ENCODE results near the gene VPS26C. TPM values are rescaled to one million over a fixed set of nuclear protein-coding genes. Genes with fewer than 3 reads are reported as not detected.
A peak's percentile ranks its signal among the peaks of the same experiment; 100 is the strongest.

The VPS26C gene
- total RNA-seq, 2 experiments from 2014 or later, result 31.8 to 36.0 TPM

DNA sequence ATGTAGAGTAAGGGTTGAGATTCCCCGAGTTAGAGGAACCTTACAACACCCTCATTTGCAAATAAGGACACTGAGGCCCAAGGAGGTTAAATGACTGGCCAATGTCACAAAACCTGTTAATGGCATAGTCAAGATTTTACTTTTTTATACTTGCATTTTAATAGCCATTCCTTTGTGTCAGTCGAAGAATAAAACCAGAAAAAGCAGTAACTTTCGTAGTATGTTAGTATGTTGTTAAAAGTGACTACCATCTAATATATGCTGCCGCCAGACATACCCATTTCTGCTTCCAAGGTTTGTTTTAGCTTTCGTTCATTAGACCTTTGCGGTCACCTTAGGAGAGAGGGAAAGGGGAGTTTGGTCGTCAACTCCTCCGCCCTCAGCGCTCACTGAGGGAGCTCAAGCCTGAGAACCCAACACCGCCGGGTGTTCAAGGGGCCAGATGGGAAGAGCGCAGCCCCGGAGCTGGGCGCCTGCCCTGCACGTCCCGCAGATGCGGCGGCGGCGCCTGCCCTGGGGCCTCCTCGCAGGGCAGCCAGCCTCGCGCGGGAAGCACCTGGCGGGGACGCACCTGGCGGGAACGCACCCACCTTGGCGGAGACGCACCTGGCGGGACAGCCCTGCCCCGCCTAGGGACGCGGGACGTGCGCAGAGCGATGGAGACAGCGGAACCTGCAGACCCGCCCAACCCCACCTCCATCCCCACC is 466 bp downstream of the VPS26C start:
- H3K27me3 Mint-ChIP-seq, result no peaks in the 10 kb centered on the region
- ATAC-seq (ENCODE audit: poor library complexity) (peak; percentile 35), DNase-seq (peak in 1 of 14 experiments; percentile 70)
- Histone ChIP-seq H3K4me3 (ENCODE audit: low read length) (peak overlapping the region; percentile 90), H3K36me3 (ENCODE audit: insufficient read depth, low read length) (peaks cover 4% of the 10 kb centered on the region), H3K27me3 (ENCODE audit: control insufficient read depth in 1 of 2, insufficient read depth in 2 of 2, low read length in 2 of 2) (no peaks in the 10 kb centered on the region), H3K9me3 (ENCODE audit: control insufficient read depth in 1 of 2, insufficient read depth in 1 of 2, low read length in 2 of 2) (no peaks in the 10 kb centered on the region), H3K4me1 (ENCODE audit: insufficient read depth, low read length) (peaks cover 19% of the 10 kb centered on the region), H3K27ac (ENCODE audit: low read depth in 1 of 2, low read length in 2 of 2) (peak overlapping the region; percentile 96 to 98)
- CTCF ChIA-PET, result interaction anchor here (1.2 to 1.7 kb wide), 2 partner anchors 8 to 20 kb away, joined by 3 to 7 read pairs; no protein-coding TSS in a partner anchor
- TF ChIP-seq, protein P1, sequence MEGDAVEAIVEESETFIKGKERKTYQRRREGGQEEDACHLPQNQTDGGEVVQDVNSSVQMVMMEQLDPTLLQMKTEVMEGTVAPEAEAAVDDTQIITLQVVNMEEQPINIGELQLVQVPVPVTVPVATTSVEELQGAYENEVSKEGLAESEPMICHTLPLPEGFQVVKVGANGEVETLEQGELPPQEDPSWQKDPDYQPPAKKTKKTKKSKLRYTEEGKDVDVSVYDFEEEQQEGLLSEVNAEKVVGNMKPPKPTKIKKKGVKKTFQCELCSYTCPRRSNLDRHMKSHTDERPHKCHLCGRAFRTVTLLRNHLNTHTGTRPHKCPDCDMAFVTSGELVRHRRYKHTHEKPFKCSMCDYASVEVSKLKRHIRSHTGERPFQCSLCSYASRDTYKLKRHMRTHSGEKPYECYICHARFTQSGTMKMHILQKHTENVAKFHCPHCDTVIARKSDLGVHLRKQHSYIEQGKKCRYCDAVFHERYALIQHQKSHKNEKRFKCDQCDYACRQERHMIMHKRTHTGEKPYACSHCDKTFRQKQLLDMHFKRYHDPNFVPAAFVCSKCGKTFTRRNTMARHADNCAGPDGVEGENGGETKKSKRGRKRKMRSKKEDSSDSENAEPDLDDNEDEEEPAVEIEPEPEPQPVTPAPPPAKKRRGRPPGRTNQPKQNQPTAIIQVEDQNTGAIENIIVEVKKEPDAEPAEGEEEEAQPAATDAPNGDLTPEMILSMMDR (IDR thresholded peaks at IDR 0.05), result no peak
- H3K4me3 Mint-ChIP-seq, result peak overlapping the region; percentile 93
- no peaks in the 10 kb centered on the region for H3K9me3 Mint-ChIP-seq
- H3K27ac Mint-ChIP-seq, result peak overlapping the region; percentile 97
- intact Hi-C loops (cut with DNase I, micrococcal nuclease), result loop anchor here (1.0 to 10.0 kb wide), 8 partner anchors 8 to 302 kb away; partner anchors contain the start of genes DYRK1A (in 2 of the 2) and HLCS (in 1 of the 2)
- H3K4me1 Mint-ChIP-seq (ENCODE audit: low read depth), result peaks cover 61% of the 10 kb centered on the region
- POLR2A ChIA-PET, result interaction anchor here (0.5 to 3.8 kb wide), 18 partner anchors 10 to 1917 kb away, joined by 3 to 82 read pairs (median 7); partner anchors contain the start of genes DYRK1A, PSMG1 and SETD4
- peaks cover 6% of the 10 kb centered on the region for H3K36me3 Mint-ChIP-seq (ENCODE audit: low read depth)

DNA sequence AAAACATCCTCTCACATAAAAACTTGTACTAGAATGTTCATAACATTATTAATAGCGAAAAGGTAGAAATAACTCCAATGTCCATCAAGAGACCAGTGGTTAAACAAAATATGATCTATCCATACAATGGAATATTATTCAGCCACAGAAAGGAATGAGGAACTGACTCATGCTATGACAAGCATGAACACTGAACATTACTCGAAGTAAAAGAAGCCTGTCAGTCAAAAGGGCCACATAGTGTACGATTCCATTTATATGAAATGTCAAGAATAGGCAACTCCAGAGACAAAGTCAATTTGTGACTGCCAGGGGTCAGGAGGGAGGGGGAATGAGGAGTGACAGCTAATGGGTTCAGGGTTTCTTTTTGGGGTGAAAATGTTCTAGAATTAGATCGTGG is 2.3 kb downstream of the VPS26C start:
- peaks cover 4% of the 10 kb centered on the region for H3K36me3 ChIP-seq (ENCODE audit: insufficient read depth, low read length)
- peak overlapping the region; percentile 59 for H3K4me3 Mint-ChIP-seq
- no peaks in the 10 kb centered on the region for H3K27me3 ChIP-seq (ENCODE audit: control insufficient read depth in 1 of 2, insufficient read depth in 2 of 2, low read length in 2 of 2)
- H3K36me3 Mint-ChIP-seq (ENCODE audit: low read depth), result peaks cover 12% of the 10 kb centered on the region
- no peak overlapping the region for H3K4me3 ChIP-seq (ENCODE audit: low read length)
- peaks cover 59% of the 10 kb centered on the region for H3K4me1 Mint-ChIP-seq (ENCODE audit: low read depth)
- no peak for ATAC-seq (ENCODE audit: poor library complexity)
- intact Hi-C loops (cut with DNase I, micrococcal nuclease), result loop anchor here in 1 of 2 experiments (5.0 to 10.0 kb wide), 2 partner anchors 300 to 302 kb away; partner anchors contain the start of gene HLCS
- no peak overlapping the region for H3K27ac ChIP-seq (ENCODE audit: low read depth in 1 of 2, low read length in 2 of 2)
- H3K9me3 Mint-ChIP-seq, result no peaks in the 10 kb centered on the region
- ChIA-PET CTCF (no interaction called here), POLR2A (interaction anchor here (1.3 to 3.8 kb wide), 4 partner anchors 35 to 101 kb away, joined by 3 to 82 read pairs (median 4); partner anchors contain the start of gene DYRK1A)
- H3K4me1 ChIP-seq (ENCODE audit: insufficient read depth, low read length), result peaks cover 19% of the 10 kb centered on the region
- no peaks in the 10 kb centered on the region for H3K9me3 ChIP-seq (ENCODE audit: control insufficient read depth in 1 of 2, insufficient read depth in 1 of 2, low read length in 2 of 2)
- peak overlapping the region; percentile 41 for H3K27ac Mint-ChIP-seq
- DNase-seq, result no peak
- TF ChIP-seq, protein P1 (IDR thresholded peaks at IDR 0.05), result no peak
- H3K27me3 Mint-ChIP-seq, result no peaks in the 10 kb centered on the region

DNA sequence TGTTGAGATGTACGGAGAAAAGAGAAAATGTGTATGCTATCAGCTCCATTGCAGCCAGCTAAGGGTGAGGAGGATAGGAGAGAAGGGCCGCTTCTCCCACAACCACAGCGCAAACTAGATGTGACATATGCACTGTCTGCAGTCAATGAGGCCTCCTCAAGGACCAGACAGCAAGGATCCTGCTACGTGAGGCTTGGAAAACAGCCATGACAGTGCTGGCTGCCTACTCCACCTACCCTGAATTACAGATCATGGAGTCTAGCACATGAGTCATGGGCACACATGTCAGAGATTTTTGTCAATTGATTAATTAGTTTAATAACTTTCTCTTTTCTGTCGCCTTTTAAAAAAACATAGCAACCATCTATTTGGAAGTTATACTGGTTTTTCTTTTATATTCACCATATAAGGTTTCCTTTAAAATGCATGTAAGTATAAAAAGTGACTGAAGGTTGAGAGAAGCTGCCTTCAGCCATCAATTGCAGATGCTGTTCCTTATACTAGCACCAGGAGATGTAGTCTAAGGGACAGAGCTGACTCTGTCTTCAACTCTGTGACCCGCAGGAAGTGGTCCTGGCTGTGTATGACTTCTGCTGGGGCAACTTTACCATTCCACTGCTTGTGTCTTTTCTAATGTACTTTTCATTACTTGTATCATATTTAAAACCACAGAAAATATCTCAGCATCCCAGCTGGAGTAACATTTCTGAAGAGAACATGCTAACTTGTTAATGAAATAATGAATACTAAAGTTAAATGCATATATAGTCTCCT is 3.1 kb downstream of the VPS26C start:
- Mint-ChIP-seq H3K4me3 (peak overlapping the region; percentile 59), H3K27me3 (no peaks in the 10 kb centered on the region), H3K27ac (peak overlapping the region; percentile 41), H3K9me3 (no peaks in the 10 kb centered on the region), H3K36me3 (ENCODE audit: low read depth) (peaks cover 12% of the 10 kb centered on the region), H3K4me1 (ENCODE audit: low read depth) (peaks cover 61% of the 10 kb centered on the region)
- Histone ChIP-seq H3K9me3 (ENCODE audit: control insufficient read depth in 1 of 2, insufficient read depth in 1 of 2, low read length in 2 of 2) (no peaks in the 10 kb centered on the region), H3K4me1 (ENCODE audit: insufficient read depth, low read length) (peaks cover 19% of the 10 kb centered on the region), H3K4me3 (ENCODE audit: low read length) (no peak overlapping the region), H3K27ac (ENCODE audit: low read depth in 1 of 2, low read length in 2 of 2) (no peak overlapping the region), H3K36me3 (ENCODE audit: insufficient read depth, low read length) (peaks cover 4% of the 10 kb centered on the region), H3K27me3 (ENCODE audit: control insufficient read depth in 1 of 2, insufficient read depth in 2 of 2, low read length in 2 of 2) (no peaks in the 10 kb centered on the region)
- TF ChIP-seq, protein P1 (IDR thresholded peaks at IDR 0.05), result no peak
- ATAC-seq (ENCODE audit: poor library complexity) (no peak), DNase-seq (no peak)
- ChIA-PET POLR2A (interaction anchor here (1.3 to 1.5 kb wide), 2 partner anchors 34 to 102 kb away, joined by 4 read pairs; partner anchors contain the start of gene DYRK1A), CTCF (no interaction called here)
- intact Hi-C loops (cut with DNase I, micrococcal nuclease), result loop anchor here in 1 of 2 experiments (10.0 kb wide), 1 partner anchor 299 kb away; the partner anchor contains the start of gene HLCS

All from CD4-positive, alpha-beta T cell (primary cell).